SK-N-SH (cell line): ENCODE measurements around the gene TTLL12. TPM values are rescaled to one million over a fixed set of nuclear protein-coding genes. Genes with fewer than 3 reads are reported as not detected.

Experiments used
- CTCF ChIA-PET: fragments of 300-600, 350-600 bp; formaldehyde crosslinking; extraction: SDS; loops from one replicate; lab custom pipeline; 2021; lab: Yijun Ruan, JAX
- POLR2A ChIA-PET: fragments of 350-600 bp; sonication (Branson Sonifier 250); formaldehyde crosslinking; extraction: SDS; loops from one replicate; lab custom pipeline; 2020; ENCODE audit warnings: antibody characterized with exemption, inconsistent platforms; lab: Yijun Ruan, JAX
- DNase-seq: peaks from one replicate; pipeline ENCODE4 v3.0.0; 2012
- H2AFZ ChIP-seq: fragments of 200-600 bp; sonication (generic); 2 replicates; pipeline ENCODE4 v1.8.1; 2016; ENCODE audit warnings: antibody characterized with exemption, mild to moderate bottlenecking, low read depth
- H3F3A ChIP-seq: fragments of 200-600 bp; sonication (generic); replicated peaks from 2 replicates; pipeline ENCODE3; 2016; ENCODE audit warnings: antibody characterized with exemption, mild to moderate bottlenecking; ENCODE audit not compliant: insufficient read depth
- H3K27ac ChIP-seq, 2 experiments: fragments of 200-500 bp in 1 of 2; fragments of 200-600 bp in 1 of 2; sonication (Bioruptor generic) in 1 of 2; sonication (generic), shearing (Covaris generic) in 1 of 2; 2 replicates each; pipeline versions ENCODE4 v1.5.1 to v1.6.1; 2014 to 2016; ENCODE audit warnings: low read depth in 2 of 2, inconsistent platforms in 1 of 2, low read length in 1 of 2, mild to moderate bottlenecking in 1 of 2, mixed read lengths in 1 of 2
- H3K27me3 ChIP-seq: fragments of 200-600 bp; sonication (generic), shearing (Covaris generic); 2 replicates; pipeline ENCODE4 v1.6.1; 2016; ENCODE audit warnings: mixed run types; ENCODE audit not compliant: insufficient read depth
- H3K36me3 ChIP-seq, 2 experiments: fragments of 200-500 bp in 1 of 2; fragments of 200-600 bp in 1 of 2; sonication (Bioruptor generic) in 1 of 2; sonication (generic) in 1 of 2; replicated peaks in 1 of 2; 2 replicates each; pipeline versions ENCODE3 to v1.5.1; 2014 to 2016; ENCODE audit warnings: low read length in 1 of 2, mild to moderate bottlenecking in 1 of 2; ENCODE audit not compliant: insufficient read depth in 2 of 2, control insufficient read depth in 1 of 2
- H3K4me1 ChIP-seq, 2 experiments: fragments of 200-500 bp in 1 of 2; fragments of 200-600 bp in 1 of 2; sonication (Bioruptor generic) in 1 of 2; sonication (generic), shearing (Covaris generic) in 1 of 2; 2 replicates each; pipeline versions ENCODE4 v1.5.1 to v1.6.1; 2014 to 2016; ENCODE audit warnings: low read depth in 1 of 2, low read length in 1 of 2, mixed run types in 1 of 2; ENCODE audit not compliant: insufficient read depth in 2 of 2, control insufficient read depth in 1 of 2
- H3K4me2 ChIP-seq: fragments of 200-600 bp; sonication (generic), shearing (Covaris generic); 2 replicates; pipeline ENCODE4 v1.6.1; 2017; ENCODE audit warnings: mixed run types
- H3K4me3 ChIP-seq, 2 experiments: fragments of 200-500 bp in 1 of 2; fragments of 200-600 bp in 1 of 2; sonication (Bioruptor generic) in 1 of 2; sonication (generic), shearing (Covaris generic) in 1 of 2; 2 replicates each; pipeline versions ENCODE4 v1.5.1 to v1.8.1; 2014 to 2016; ENCODE audit warnings: low read depth in 2 of 2, inconsistent platforms in 1 of 2, low read length in 1 of 2, mild to moderate bottlenecking in 1 of 2, mixed read lengths in 1 of 2, moderate library complexity in 1 of 2
- H3K79me2 ChIP-seq: fragments of 200-600 bp; sonication (generic); 2 replicates; pipeline ENCODE4 v1.8.1; 2017; ENCODE audit warnings: mild to moderate bottlenecking; ENCODE audit not compliant: insufficient read depth
- H3K9ac ChIP-seq: fragments of 200-600 bp; sonication (generic); 2 replicates; pipeline ENCODE4 v1.6.1; 2017; ENCODE audit warnings: mixed run types
- H3K9me2 ChIP-seq: fragments of 200-600 bp; sonication (generic); 2 replicates; pipeline ENCODE4 v1.6.1; 2017; ENCODE audit warnings: mixed run types
- H3K9me3 ChIP-seq: fragments of 200-600 bp; sonication (generic); 2 replicates; pipeline ENCODE4 v1.6.1; 2017; ENCODE audit warnings: mixed run types, mild to moderate bottlenecking, moderate library complexity
- H4K20me1 ChIP-seq: fragments of 200-600 bp; sonication (generic); 2 replicates; pipeline ENCODE4 v1.6.1; 2017; ENCODE audit warnings: mild to moderate bottlenecking, mixed run types; ENCODE audit not compliant: insufficient read depth
- CHD2 ChIP-seq: fragments of 150-350 bp; IDR thresholded peaks from 2 replicates; pipeline ENCODE4 v1.6.1; 2018; ENCODE audit warnings: low read length; ENCODE audit not compliant: partially characterized antibody
- CTCF ChIP-seq: fragments of 200-600 bp; sonication (generic); IDR thresholded peaks from 2 replicates; pipeline ENCODE4 v1.6.1; 2017; ENCODE audit warnings: antibody characterized with exemption, mild to moderate bottlenecking, moderate library complexity
- EZH2phosphoT487 ChIP-seq: fragments of 200-600 bp; sonication (generic); IDR thresholded peaks from 2 replicates; pipeline ENCODE4 v1.6.1; 2017; ENCODE audit warnings: low read depth, mixed run types, mild to moderate bottlenecking, antibody characterized with exemption, moderate library complexity, borderline replicate concordance
- FOXJ3 ChIP-seq: sonication (generic); formaldehyde crosslinking; IDR thresholded peaks from 2 replicates; pipeline ENCODE4 v1.5.1; 2020; ENCODE audit warnings: mild to moderate bottlenecking, missing genetic modification reagents
- FOXM1 ChIP-seq: IDR thresholded peaks from 2 replicates; pipeline ENCODE4 v1.4.0; 2012; ENCODE audit warnings: low read depth, mild to moderate bottlenecking
- GABPA ChIP-seq: IDR thresholded peaks from 2 replicates; pipeline ENCODE4 v1.4.0; 2012; ENCODE audit warnings: low read depth, mild to moderate bottlenecking
- GATA2 ChIP-seq: sonication (generic); formaldehyde crosslinking; IDR thresholded peaks from 2 replicates; pipeline ENCODE4 v1.5.0; 2020; ENCODE audit warnings: mild to moderate bottlenecking, missing genetic modification reagents
- IRF3 ChIP-seq: fragments of 150-350 bp; IDR thresholded peaks from 2 replicates; pipeline ENCODE4 v1.6.1; 2016; ENCODE audit warnings: mild to moderate bottlenecking, low read depth, low read length
- MXI1 ChIP-seq: IDR thresholded peaks from 2 replicates; pipeline ENCODE4 v1.6.1; 2012; ENCODE audit warnings: mild to moderate bottlenecking, low read depth, low read length, improper control_type of control experiment
- NFIC ChIP-seq: IDR thresholded peaks from 2 replicates; pipeline ENCODE4 v1.4.0; 2012; ENCODE audit warnings: borderline replicate concordance
- NRF1 ChIP-seq: IDR thresholded peaks from 2 replicates; pipeline ENCODE4 v1.6.1; 2012; ENCODE audit warnings: low read depth, mild to moderate bottlenecking, low read length
- PBX3 ChIP-seq: IDR thresholded peaks from 2 replicates; pipeline ENCODE4; 2012
- POLR2AphosphoS5 ChIP-seq: IDR thresholded peaks from 2 replicates; pipeline ENCODE4 v1.6.1; 2012; ENCODE audit warnings: low read depth, low read length
- RAD21 ChIP-seq: IDR thresholded peaks from 2 replicates; pipeline ENCODE4 v1.6.1; 2012; ENCODE audit warnings: mild to moderate bottlenecking, low read length
- SIN3A ChIP-seq: IDR thresholded peaks from 2 replicates; pipeline ENCODE4 v1.6.1; 2012; ENCODE audit warnings: low read depth, mild to moderate bottlenecking, low read length, moderate library complexity, borderline replicate concordance
- SMC3 ChIP-seq: IDR thresholded peaks from 2 replicates; pipeline ENCODE4 v1.6.1; 2012; ENCODE audit warnings: low read depth, low read length, improper control_type of control experiment
- TCF12 ChIP-seq: IDR thresholded peaks from 2 replicates; pipeline ENCODE4 v1.4.0; 2012
- TEAD4 ChIP-seq: IDR thresholded peaks from 2 replicates; pipeline ENCODE4 v1.4.0; 2012; ENCODE audit warnings: mild to moderate bottlenecking, borderline replicate concordance; ENCODE audit not compliant: insufficient read depth
- YY1 ChIP-seq: IDR thresholded peaks from 2 replicates; pipeline ENCODE4 v1.4.0; 2012; ENCODE audit warnings: low read depth, mild to moderate bottlenecking
- WGBS: methylation state at CpG from one replicate; pipeline ENCODE4 v1.1.6; 2017; ENCODE audit warnings: low lambda C conversion rate; 5-methylcytosine and 5-hydroxymethylcytosine counted together
- polyA plus RNA-seq, 3 experiments: library from polyadenylated mRNA; depleted of rRNA; stranded (reverse); fragments of >200 nt; gene quantifications; 2 replicates each; pipeline ENCODE4 v1.2.3, GENCODE V29; 2012

Gene TTLL12
- polyA plus RNA-seq, 1 of the 3 experiments (the other 2 are of a cell fraction) = 11.5 TPM

GRCh38 chr22:43158778-43159483 is 28.0 kb downstream of the TTLL12 start:
- Histone ChIP-seq H3K9ac (no peak overlapping the region), H3K4me1 (no peaks in the 10 kb centered on the region), H3K4me2 (no peak overlapping the region), H3K27ac (no peak overlapping the region), H3K36me3 (no peaks in the 10 kb centered on the region), H4K20me1 (peaks cover 4% of the 10 kb centered on the region; the same call in 1 of the 2 replicates), H3K9me3 (no peaks in the 10 kb centered on the region), H3K79me2 (peaks cover 25% of the 10 kb centered on the region), H3F3A (no peaks in the 10 kb centered on the region), H2AFZ (no peak overlapping the region), H3K27me3 (no peaks in the 10 kb centered on the region), H3K4me3 (no peak overlapping the region), H3K9me2 (no peaks in the 10 kb centered on the region)
- ChIA-PET POLR2A (no interaction called here), CTCF (interaction anchor here (1.0 kb wide), 1 partner anchor 14 kb away, joined by 3 read pairs; no protein-coding TSS in a partner anchor)
- TF ChIP-seq NRF1 (no peak), CHD2 (no peak), POLR2AphosphoS5 (no peak), CTCF (no peak), EZH2phosphoT487 (no peak), YY1 (no peak), IRF3 (no peak), NFIC (no peak), SIN3A (no peak), PBX3 (no peak)
- 92% methylated on average over 3 of the region's 24 CpGs for WGBS
- no peak for DNase-seq

- H3K9me2 ChIP-seq = no peaks in the 10 kb centered on the region
- 83% methylated on average over 2 of the region's 9 CpGs for WGBS
- H3F3A ChIP-seq = no peaks in the 10 kb centered on the region
- H3K9ac ChIP-seq = no peak overlapping the region
- no peaks in the 10 kb centered on the region for H3K27me3 ChIP-seq
- TF ChIP-seq YY1 (no peak), RAD21 (no peak), SMC3 (no peak), NFIC (no peak), TCF12 (no peak), TEAD4 (no peak), GABPA (no peak), FOXM1 (no peak), GATA2 (CRISPR knock-in tag) (no peak), EZH2phosphoT487 (no peak), MXI1 (no peak), FOXJ3 (CRISPR knock-in tag) (no peak)
- H3K36me3 ChIP-seq = no peaks in the 10 kb centered on the region
- H3K79me2 ChIP-seq = peaks cover 26% of the 10 kb centered on the region
- no peak overlapping the region for H3K4me3 ChIP-seq
- CTCF ChIA-PET = interaction anchor here (1.0 kb wide), 1 partner anchor 13 kb away, joined by 3 read pairs; no protein-coding TSS in a partner anchor
- POLR2A ChIA-PET = no interaction called here
- no peaks in the 10 kb centered on the region for H3K9me3 ChIP-seq
- H3K27ac ChIP-seq = no peak overlapping the region
- H2AFZ ChIP-seq = no peak overlapping the region
- H4K20me1 ChIP-seq = peaks cover 4% of the 10 kb centered on the region; the same call in 1 of the 2 replicates
- no peak for DNase-seq
- no peaks in the 10 kb centered on the region for H3K4me1 ChIP-seq
- no peak overlapping the region for H3K4me2 ChIP-seq
These were observed 28.9 kb downstream of the TTLL12 start for GRCh38 chr22:43157874-43158546.
